ENCODE data around the gene OTUB2.
"Not testable (repeated sequence)": the region's sequence is repeated elsewhere in the genome, so short reads cannot be mapped to it uniquely, and the experiment has no call there.

The OTUB2 gene

GRCh38 chr14:94072076-94072475 lies 45.9 kb downstream of the OTUB2 start:
- Histone ChIP-seq H3K4me1 (ENCODE audit: control insufficient read depth in 5 of 5, insufficient read depth in 5 of 5, low read length in 5 of 5) (peaks cover 0 to 15% (median 9%) of the 10 kb centered on the region in 5 donors), H3K9me3 (ENCODE audit: control insufficient read depth in 5 of 5, low read length in 5 of 5) (peaks cover 2 to 17% (median 12%) of the 10 kb centered on the region in 5 donors)
- not testable (repeated sequence) for H3K27me3 ChIP-seq (ENCODE audit: control insufficient read depth in 5 of 5, insufficient read depth in 4 of 5, low read length in 5 of 5); H3K27ac ChIP-seq (ENCODE audit: low read depth, low read length); H3K36me3 ChIP-seq (ENCODE audit: control insufficient read depth in 5 of 5, insufficient read depth in 5 of 5, low read length in 5 of 5); H3K4me3 ChIP-seq (ENCODE audit: low read depth in 1 of 5, low read length in 5 of 5); H3K9ac ChIP-seq (ENCODE audit: low read length in 5 of 5)

DNA sequence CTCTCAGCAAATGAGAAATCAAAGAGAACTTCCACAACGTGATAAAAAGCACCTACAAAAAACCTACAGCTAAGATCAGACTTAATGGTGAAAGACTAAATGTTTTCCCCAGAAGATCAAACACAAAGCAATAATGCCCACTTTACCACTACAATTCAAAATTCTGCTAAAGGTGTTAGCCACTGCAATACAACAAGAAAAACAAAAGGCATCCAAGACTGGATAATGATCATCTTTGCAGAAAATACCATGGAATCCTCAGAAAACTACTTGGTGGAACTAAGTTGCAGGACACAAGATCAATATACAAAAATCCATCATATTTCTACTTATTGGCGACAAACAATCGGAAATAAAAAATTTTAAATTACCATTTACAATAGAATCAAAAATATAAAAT lies 48.4 kb downstream of the OTUB2 start:
- Histone ChIP-seq H3K36me3 (ENCODE audit: control insufficient read depth in 5 of 5, insufficient read depth in 5 of 5, low read length in 5 of 5) (peaks cover 12 to 20% (median 15%) of the 10 kb centered on the region in 5 donors), H3K4me1 (ENCODE audit: control insufficient read depth in 5 of 5, insufficient read depth in 5 of 5, low read length in 5 of 5) (peaks cover 11 to 38% (median 34%) of the 10 kb centered on the region in 5 donors), H3K27me3 (ENCODE audit: control insufficient read depth in 5 of 5, insufficient read depth in 4 of 5, low read length in 5 of 5) (no peaks in the 10 kb centered on the region), H3K9ac (ENCODE audit: low read length in 5 of 5) (no peak overlapping the region), H3K4me3 (ENCODE audit: low read depth in 1 of 5, low read length in 5 of 5) (no peak overlapping the region), H3K9me3 (ENCODE audit: control insufficient read depth in 5 of 5, low read length in 5 of 5) (peaks cover 2 to 17% (median 12%) of the 10 kb centered on the region in 5 donors), H3K27ac (ENCODE audit: low read depth, low read length) (no peak overlapping the region)

DNA sequence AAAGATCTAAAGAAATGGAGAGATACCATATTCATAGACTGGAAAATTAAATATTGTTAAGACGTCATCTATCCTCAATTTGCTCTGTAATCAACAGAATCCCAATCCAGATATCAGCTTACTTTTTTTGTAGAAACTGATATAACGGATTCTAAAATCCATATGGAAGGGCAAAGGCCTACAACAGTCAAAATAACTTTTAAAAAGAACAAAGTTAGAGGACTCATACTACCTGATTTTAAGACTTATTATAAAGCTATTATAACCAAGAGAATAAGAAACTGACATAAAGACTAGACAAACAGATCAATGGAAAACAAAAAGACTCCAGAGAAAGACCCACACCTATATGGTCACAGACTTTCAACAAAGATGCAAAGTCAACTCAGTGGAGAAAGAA lies 48.9 kb downstream of the OTUB2 start:
- H3K36me3 ChIP-seq (ENCODE audit: control insufficient read depth in 5 of 5, insufficient read depth in 5 of 5, low read length in 5 of 5), result peaks cover 12 to 20% (median 15%) of the 10 kb centered on the region in 5 donors
- H3K9ac ChIP-seq (ENCODE audit: low read length in 5 of 5), result no peak overlapping the region
- no peaks in the 10 kb centered on the region for H3K27me3 ChIP-seq (ENCODE audit: control insufficient read depth in 5 of 5, insufficient read depth in 4 of 5, low read length in 5 of 5)
- peaks cover 13 to 43% (median 39%) of the 10 kb centered on the region in 5 donors for H3K4me1 ChIP-seq (ENCODE audit: control insufficient read depth in 5 of 5, insufficient read depth in 5 of 5, low read length in 5 of 5)
- peak overlapping the region in 1 of 5 donors; percentile 10 for H3K4me3 ChIP-seq (ENCODE audit: low read depth in 1 of 5, low read length in 5 of 5)
- no peak overlapping the region for H3K27ac ChIP-seq (ENCODE audit: low read depth, low read length)
- peaks cover 2 to 14% (median 12%) of the 10 kb centered on the region in 5 donors for H3K9me3 ChIP-seq (ENCODE audit: control insufficient read depth in 5 of 5, low read length in 5 of 5)

- Histone ChIP-seq H3K36me3 (ENCODE audit: control insufficient read depth in 5 of 5, insufficient read depth in 5 of 5, low read length in 5 of 5) (peaks cover 12 to 20% (median 15%) of the 10 kb centered on the region in 5 donors), H3K9me3 (ENCODE audit: control insufficient read depth in 5 of 5, low read length in 5 of 5) (peaks cover 2 to 14% (median 12%) of the 10 kb centered on the region in 5 donors), H3K4me1 (ENCODE audit: control insufficient read depth in 5 of 5, insufficient read depth in 5 of 5, low read length in 5 of 5) (peaks cover 13 to 55% (median 49%) of the 10 kb centered on the region in 5 donors), H3K27me3 (ENCODE audit: control insufficient read depth in 5 of 5, insufficient read depth in 4 of 5, low read length in 5 of 5) (no peaks in the 10 kb centered on the region), H3K27ac (ENCODE audit: low read depth, low read length) (no peak overlapping the region), H3K9ac (ENCODE audit: low read length in 5 of 5) (peak overlapping the region in 2 of 5 donors; percentile 6 to 56), H3K4me3 (ENCODE audit: low read depth in 1 of 5, low read length in 5 of 5) (peak overlapping the region; percentile 29 to 90 (median 52))
Measured at GRCh38 chr14:94077111-94077821, 51.1 kb downstream of the OTUB2 start.

DNA sequence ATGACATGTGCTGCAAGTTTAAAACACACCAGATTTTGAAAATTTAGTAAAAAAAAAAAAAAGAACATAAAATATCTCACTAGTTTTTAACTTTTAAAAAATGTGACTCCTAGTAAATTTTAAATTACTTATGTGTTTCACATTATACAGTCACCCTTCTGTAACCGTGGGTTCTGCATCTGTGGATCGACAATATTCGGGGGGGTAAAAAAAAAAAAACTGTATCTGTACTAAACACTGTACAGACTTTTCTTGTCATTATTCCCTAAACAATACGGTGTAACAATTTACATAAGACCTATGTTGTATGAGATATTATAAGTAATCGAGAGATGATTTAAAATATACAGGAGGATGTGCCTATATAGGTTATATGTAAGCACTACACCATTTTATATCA lies 51.7 kb downstream of the OTUB2 start:
- H3K4me1 ChIP-seq (ENCODE audit: control insufficient read depth in 5 of 5, insufficient read depth in 5 of 5, low read length in 5 of 5), result peaks cover 13 to 56% (median 49%) of the 10 kb centered on the region in 5 donors
- H3K27me3 ChIP-seq (ENCODE audit: control insufficient read depth in 5 of 5, insufficient read depth in 4 of 5, low read length in 5 of 5), result no peaks in the 10 kb centered on the region
- H3K9ac ChIP-seq (ENCODE audit: low read length in 5 of 5), result peak overlapping the region in 3 of 5 donors; percentile 6 to 64 (median 56)
- peak overlapping the region; percentile 87 to 96 (median 90) for H3K4me3 ChIP-seq (ENCODE audit: low read depth in 1 of 5, low read length in 5 of 5)
- H3K9me3 ChIP-seq (ENCODE audit: control insufficient read depth in 5 of 5, low read length in 5 of 5), result peaks cover 2 to 14% (median 12%) of the 10 kb centered on the region in 5 donors
- H3K27ac ChIP-seq (ENCODE audit: low read depth, low read length), result no peak overlapping the region
- peaks cover 12 to 20% (median 15%) of the 10 kb centered on the region in 5 donors for H3K36me3 ChIP-seq (ENCODE audit: control insufficient read depth in 5 of 5, insufficient read depth in 5 of 5, low read length in 5 of 5)

DNA sequence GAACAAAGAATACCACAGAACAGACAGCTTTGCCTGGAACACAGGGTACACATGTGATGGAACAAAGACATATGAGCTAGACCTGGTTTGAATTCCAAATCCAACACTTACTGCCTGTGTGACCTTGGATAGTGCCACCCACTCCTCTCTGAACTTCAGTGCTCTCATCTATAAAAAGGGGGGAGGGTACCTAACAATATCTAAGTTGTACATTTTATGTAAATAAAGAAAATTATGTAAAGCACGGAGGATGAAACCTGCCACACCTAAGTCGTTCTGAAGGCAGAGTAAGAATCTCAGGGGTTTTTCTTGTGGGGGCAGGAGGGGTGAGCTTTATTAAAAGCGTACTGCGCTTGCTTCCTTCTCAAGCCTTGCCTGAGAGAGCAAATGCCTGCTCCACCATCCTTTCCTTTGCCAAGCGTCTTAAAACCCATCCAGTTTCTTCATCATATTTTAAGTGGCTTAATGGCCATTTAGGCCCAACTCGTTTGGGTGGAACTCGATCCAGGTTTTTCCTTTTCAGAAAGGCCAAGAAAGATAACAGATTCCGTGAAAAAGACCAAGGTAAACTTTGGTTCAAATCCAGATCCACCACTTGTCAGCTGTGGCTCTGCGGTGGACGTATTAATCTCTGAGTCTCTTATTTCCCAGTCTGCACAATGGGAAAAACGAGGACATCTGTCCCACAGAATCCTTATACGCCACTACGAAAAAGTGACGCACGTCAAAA lies 53.9 kb downstream of the OTUB2 start:
- Histone ChIP-seq H3K4me3 (ENCODE audit: low read depth in 1 of 5, low read length in 5 of 5) (peak overlapping the region; percentile 87 to 96 (median 90)), H3K27ac (ENCODE audit: low read depth, low read length) (peak overlapping the region; percentile 94), H3K9me3 (ENCODE audit: control insufficient read depth in 5 of 5, low read length in 5 of 5) (peaks cover 0 to 8% (median 6%) of the 10 kb centered on the region in 5 donors), H3K36me3 (ENCODE audit: control insufficient read depth in 5 of 5, insufficient read depth in 5 of 5, low read length in 5 of 5) (peaks cover 8 to 20% (median 15%) of the 10 kb centered on the region in 5 donors), H3K27me3 (ENCODE audit: control insufficient read depth in 5 of 5, insufficient read depth in 4 of 5, low read length in 5 of 5) (no peaks in the 10 kb centered on the region), H3K9ac (ENCODE audit: low read length in 5 of 5) (peak overlapping the region; percentile 75 to 98 (median 96)), H3K4me1 (ENCODE audit: control insufficient read depth in 5 of 5, insufficient read depth in 5 of 5, low read length in 5 of 5) (peaks cover 13 to 56% (median 49%) of the 10 kb centered on the region in 5 donors)

GRCh38 chr14:94080621-94081385 lies 54.7 kb downstream of the OTUB2 start, which contains the start of the genes DDX24 and IFI27L1:
TSS of gene DDX24 (minus strand) at chr14:94081202. CDS start at chr14:94079742, 1,460 bp downstream.
TSS of gene IFI27L1 (plus strand) at chr14:94081310. CDS start at chr14:94096938, 15,628 bp downstream.
- H3K4me3 ChIP-seq (ENCODE audit: low read depth in 1 of 5, low read length in 5 of 5), result peak within 1 kb of the TSS; percentile 87 to 96 (median 90)
- peaks cover 0 to 3% (median 0%) of the 10 kb centered on the region in 5 donors for H3K9me3 ChIP-seq (ENCODE audit: control insufficient read depth in 5 of 5, low read length in 5 of 5)
- H3K4me1 ChIP-seq (ENCODE audit: control insufficient read depth in 5 of 5, insufficient read depth in 5 of 5, low read length in 5 of 5), result peaks cover 13 to 56% (median 49%) of the 10 kb centered on the region in 5 donors
- H3K36me3 ChIP-seq (ENCODE audit: control insufficient read depth in 5 of 5, insufficient read depth in 5 of 5, low read length in 5 of 5), result peaks cover 8 to 20% (median 15%) of the 10 kb centered on the region in 5 donors
- H3K9ac ChIP-seq (ENCODE audit: low read length in 5 of 5), result peak within 1 kb of the TSS; percentile 88 to 98 (median 96)
- peak within 1 kb of the TSS; percentile 94 for H3K27ac ChIP-seq (ENCODE audit: low read depth, low read length)
- H3K27me3 ChIP-seq (ENCODE audit: control insufficient read depth in 5 of 5, insufficient read depth in 4 of 5, low read length in 5 of 5), result no peaks in the 10 kb centered on the region

DNA sequence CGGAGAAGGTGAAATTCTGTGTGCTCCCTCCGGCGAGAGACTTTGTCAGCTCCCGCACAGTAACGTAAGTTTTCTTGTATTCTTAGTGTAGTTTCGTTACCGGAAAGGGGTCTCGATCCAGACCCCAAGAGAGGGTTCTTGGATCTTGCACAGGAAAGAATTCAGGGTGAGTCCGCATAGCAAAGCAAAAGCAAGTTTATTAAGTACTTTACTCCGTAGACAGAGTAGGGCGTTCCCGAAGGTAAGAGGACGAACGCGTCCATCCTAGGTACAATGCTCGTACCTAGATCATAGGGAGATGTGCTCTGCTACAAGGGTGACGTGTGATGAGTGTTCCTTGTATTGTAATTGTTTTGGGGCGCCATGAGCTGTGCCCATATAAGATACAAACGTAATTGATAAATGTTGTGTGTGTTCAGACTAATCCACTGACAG lies 55.3 kb downstream of the OTUB2 start:
- H3K36me3 ChIP-seq (ENCODE audit: control insufficient read depth in 5 of 5, insufficient read depth in 5 of 5, low read length in 5 of 5), result peaks cover 8 to 20% (median 15%) of the 10 kb centered on the region in 5 donors
- H3K4me1 ChIP-seq (ENCODE audit: control insufficient read depth in 5 of 5, insufficient read depth in 5 of 5, low read length in 5 of 5), result peaks cover 13 to 50% (median 44%) of the 10 kb centered on the region in 5 donors
- H3K27ac ChIP-seq (ENCODE audit: low read depth, low read length), result peak overlapping the region; percentile 94
- peak overlapping the region; percentile 87 to 96 (median 90) for H3K4me3 ChIP-seq (ENCODE audit: low read depth in 1 of 5, low read length in 5 of 5)
- peak overlapping the region; percentile 88 to 98 (median 96) for H3K9ac ChIP-seq (ENCODE audit: low read length in 5 of 5)
- no peaks in the 10 kb centered on the region for H3K27me3 ChIP-seq (ENCODE audit: control insufficient read depth in 5 of 5, insufficient read depth in 4 of 5, low read length in 5 of 5)
- no peaks in the 10 kb centered on the region for H3K9me3 ChIP-seq (ENCODE audit: control insufficient read depth in 5 of 5, low read length in 5 of 5)

DNA sequence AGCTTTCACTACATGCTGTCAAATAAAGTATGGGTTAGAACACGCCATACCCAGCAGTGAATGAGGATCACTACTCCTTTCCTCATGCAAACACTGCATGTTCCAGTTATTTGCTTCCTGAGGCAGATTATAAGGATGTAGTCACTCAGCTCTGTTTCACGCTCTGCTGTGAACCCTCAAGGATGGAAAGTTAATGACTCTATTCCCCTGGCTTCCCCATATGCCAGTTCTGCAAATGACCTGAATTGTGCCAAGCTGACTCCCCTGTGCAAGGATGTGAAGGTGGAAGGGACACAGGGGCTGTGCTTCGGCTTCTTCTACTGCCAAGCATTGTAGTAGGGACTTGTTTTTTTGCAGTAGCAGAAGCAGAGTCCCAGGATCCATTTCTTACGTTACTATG lies 61.8 kb downstream of the OTUB2 start:
- Histone ChIP-seq H3K9ac (ENCODE audit: low read length in 5 of 5) (no peak overlapping the region), H3K9me3 (ENCODE audit: control insufficient read depth in 5 of 5, low read length in 5 of 5) (no peaks in the 10 kb centered on the region), H3K27ac (ENCODE audit: low read depth, low read length) (no peak overlapping the region)

More for the DNA sequence above, 61.8 kb downstream of the OTUB2 start:
- no peaks in the 10 kb centered on the region for H3K27me3 ChIP-seq (ENCODE audit: control insufficient read depth in 5 of 5, insufficient read depth in 4 of 5, low read length in 5 of 5)
- H3K36me3 ChIP-seq (ENCODE audit: control insufficient read depth in 5 of 5, insufficient read depth in 5 of 5, low read length in 5 of 5), result no peaks in the 10 kb centered on the region
- no peak overlapping the region for H3K4me3 ChIP-seq (ENCODE audit: low read depth in 1 of 5, low read length in 5 of 5)
- H3K4me1 ChIP-seq (ENCODE audit: control insufficient read depth in 5 of 5, insufficient read depth in 5 of 5, low read length in 5 of 5), result no peaks in the 10 kb centered on the region
